GM19438 (cell line): Measurements from ENCODE around the gene SLC37A1.

Source experiments
- ATAC-seq: cut with Tn5 transposase; IDR thresholded peaks from one replicate; pipeline ENCODE4 v1.9.1; 2021; ENCODE audit warnings: low read depth; ENCODE audit not compliant: unreplicated experiment

Gene SLC37A1

GRCh38 chr21:42586406-42586805 lies 72.8 kb downstream of the SLC37A1 start:
- no peak for ATAC-seq

- ATAC-seq = no peak
Measured at GRCh38 chr21:42587036-42587435, 73.4 kb downstream of the SLC37A1 start.

- ATAC-seq = no peak
Measured at GRCh38 chr21:42590431-42591131, 76.9 kb downstream of the SLC37A1 start.

GRCh38 chr21:42591170-42591869 lies 77.7 kb downstream of the SLC37A1 start:
- ATAC-seq = no peak

GRCh38 chr21:42592156-42592820 lies 78.6 kb downstream of the SLC37A1 start:
- no peak for ATAC-seq

- ATAC-seq = no peak
Measured at GRCh38 chr21:42593007-42593814, 79.6 kb downstream of the SLC37A1 start.

GRCh38 chr21:42594616-42595282 lies 81.1 kb downstream of the SLC37A1 start:
- no peak for ATAC-seq

- no peak for ATAC-seq
Measured at GRCh38 chr21:42595283-42596187, 81.9 kb downstream of the SLC37A1 start.

GRCh38 chr21:42596657-42597056 lies 83.0 kb downstream of the SLC37A1 start:
- no peak for ATAC-seq

- no peak for ATAC-seq
Measured at GRCh38 chr21:42597487-42598158, 84.0 kb downstream of the SLC37A1 start.

GRCh38 chr21:42598159-42598735 lies 84.6 kb downstream of the SLC37A1 start:
- ATAC-seq = no peak

GRCh38 chr21:42599486-42599885 lies 85.8 kb downstream of the SLC37A1 start:
- no peak for ATAC-seq

- ATAC-seq = no peak
Measured at GRCh38 chr21:42599962-42600361, 86.3 kb downstream of the SLC37A1 start.

- no peak for ATAC-seq
Measured at GRCh38 chr21:42601656-42602055, 88.0 kb downstream of the SLC37A1 start.

- ATAC-seq = no peak
Measured at GRCh38 chr21:42607102-42607501, 93.5 kb downstream of the SLC37A1 start.

GRCh38 chr21:42607525-42608102 lies 94.0 kb downstream of the SLC37A1 start:
- no peak for ATAC-seq

- ATAC-seq = no peak
Measured at GRCh38 chr21:42608446-42608845, 94.8 kb downstream of the SLC37A1 start.

- no peak for ATAC-seq
Measured at GRCh38 chr21:42609811-42610210, 96.2 kb downstream of the SLC37A1 start.
